Mammary epithelial cell (primary cell): ENCODE results near the gene ARHGAP32.

Experiments used
- CTCF ChIP-seq, 2 donors: IDR thresholded peaks in 1 of 2; conservative IDR thresholded peaks in 1 of 2; 2 replicates each; pipeline ENCODE4 v1.5.1; 2011 to 2012; ENCODE audit warnings: inconsistent platforms in 2 of 2, low read length in 2 of 2, mild to moderate bottlenecking in 2 of 2, control low read depth in 1 of 2, low read depth in 1 of 2; ENCODE audit not compliant: insufficient read depth in 1 of 2; ENCODE audit errors: extremely low read depth in 1 of 2
- EZH2 ChIP-seq: IDR thresholded peaks from 2 replicates; pipeline ENCODE4 v1.6.1; 2012; ENCODE audit warnings: low read length, inconsistent platforms, borderline replicate concordance

GRCh38 chr11:128916037-128916572 is 276.0 kb downstream of the ARHGAP32 start:
- TF ChIP-seq CTCF (conservative IDR thresholded peaks at IDR 0.05 in 1 of 2, IDR thresholded peaks at IDR 0.05 in 1 of 2; ENCODE audit: extremely low read depth in 1 of 2, insufficient read depth in 1 of 2, low read depth in 1 of 2, low read length in 2 of 2) (no peak), EZH2 (no peak)
